Omental fat pad (tissue), 4 donors: Measurements from ENCODE around the gene GTF2H1. TPM values are rescaled to one million over a fixed set of nuclear protein-coding genes. Genes with fewer than 3 reads are reported as not detected.

Source experiments
- ATAC-seq: fragments of 150-250 bp; one replicate; pipeline ENCODE4 v1.9.1; 2016; ENCODE audit warnings: mild to moderate bottlenecking, moderate library complexity; ENCODE audit not compliant: low FRiP score
- DNase-seq: peaks from one replicate; pipeline ENCODE4 v3.0.0-alpha.2; 2019; ENCODE audit warnings: low spot score
- CTCF ChIP-seq, 3 donors: fragments of 450-650 bp; IDR thresholded peaks; one replicate each; pipeline ENCODE4 v1.5.1; 2016 to 2017; ENCODE audit warnings: antibody characterized with exemption in 3 of 3, mild to moderate bottlenecking in 3 of 3, moderate library complexity in 2 of 3
- total RNA-seq, 4 donors: library from RNA; depleted of rRNA; stranded (reverse); fragments of >200 nt; gene quantifications; one replicate each; pipeline ENCODE4 v1.1.0, GENCODE V29; 2016

Gene GTF2H1
- total RNA-seq, 4 donors from 2014 or later = 54.1 to 74.2 (median 70.8) TPM

GRCh38 chr11:18294862-18295261, 27.5 kb upstream of the GTF2H1 start:
- DNase-seq = no peak
- no peak for TF ChIP-seq CTCF (IDR thresholded peaks at IDR 0.05)
- ATAC-seq = no peak

- no peak for DNase-seq
- no peak for TF ChIP-seq CTCF (IDR thresholded peaks at IDR 0.05)
- no peak for ATAC-seq
These were observed 27.1 kb upstream of the GTF2H1 start for GRCh38 chr11:18295316-18295715.

GRCh38 chr11:18299721-18300120, 22.6 kb upstream of the GTF2H1 start:
- no peak for ATAC-seq
- no peak for TF ChIP-seq CTCF (IDR thresholded peaks at IDR 0.05)
- DNase-seq = no peak

- no peak for TF ChIP-seq CTCF (IDR thresholded peaks at IDR 0.05)
- DNase-seq = no peak
- ATAC-seq = no peak
These were observed 17.6 kb upstream of the GTF2H1 start for GRCh38 chr11:18304745-18305144.

GRCh38 chr11:18307461-18308139, 14.8 kb upstream of the GTF2H1 start:
- no peak for ATAC-seq
- no peak for DNase-seq
- TF ChIP-seq CTCF (IDR thresholded peaks at IDR 0.05) = no peak

- no peak for TF ChIP-seq CTCF (IDR thresholded peaks at IDR 0.05)
- ATAC-seq = no peak
- DNase-seq = no peak
These were observed 14.1 kb upstream of the GTF2H1 start for GRCh38 chr11:18308242-18308641.

- no peak for ATAC-seq
- no peak for TF ChIP-seq CTCF (IDR thresholded peaks at IDR 0.05)
- no peak for DNase-seq
These were observed 12.7 kb upstream of the GTF2H1 start for GRCh38 chr11:18309691-18310090.
